GM19351 (cell line): ENCODE measurements around the gene METAP1.
"Not testable (repeated sequence)": the region's sequence is repeated elsewhere in the genome, so short reads cannot be mapped to it uniquely, and the experiment has no call there.

Experiments
- ATAC-seq: cut with Tn5 transposase; IDR thresholded peaks from one replicate; pipeline ENCODE4 v1.9.1; 2021; ENCODE audit warnings: mild to moderate bottlenecking, moderate library complexity; ENCODE audit not compliant: unreplicated experiment

METAP1 gene

DNA sequence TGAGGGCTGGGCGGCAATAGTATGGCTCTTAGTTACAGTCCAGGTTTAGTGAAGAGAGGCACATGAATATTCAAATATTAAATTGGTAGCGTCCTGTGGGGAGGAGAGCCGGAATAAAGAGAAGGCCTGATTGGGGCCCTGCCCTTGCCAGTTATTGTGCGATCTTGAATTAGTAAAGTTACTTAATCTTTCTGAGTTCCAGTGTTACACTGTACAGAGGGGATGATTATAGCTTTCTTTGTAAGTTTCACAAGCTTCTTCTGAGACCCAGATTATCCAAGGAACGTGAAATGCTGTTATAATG, 1.2 kb downstream of the METAP1 start:
- ATAC-seq, result no peak

DNA sequence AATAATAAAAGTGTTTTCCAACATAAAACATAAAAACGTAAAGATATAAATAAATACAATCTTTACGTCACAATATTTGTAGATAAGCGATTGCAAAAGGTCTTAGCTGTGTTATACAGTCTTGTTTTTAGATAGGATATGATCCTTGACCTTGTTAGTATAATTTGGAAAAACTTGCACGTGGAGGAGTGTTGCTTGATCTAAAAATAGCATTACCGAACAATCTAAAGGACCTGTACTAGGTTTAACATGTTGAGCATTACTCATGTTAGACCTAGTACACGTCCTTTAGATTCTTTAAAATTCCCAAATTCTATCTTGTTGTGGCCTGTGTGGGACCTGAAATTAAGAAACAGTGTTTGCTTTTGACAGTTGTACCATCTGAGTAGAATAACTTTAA, 1.6 kb downstream of the METAP1 start:
- ATAC-seq, result no peak

DNA sequence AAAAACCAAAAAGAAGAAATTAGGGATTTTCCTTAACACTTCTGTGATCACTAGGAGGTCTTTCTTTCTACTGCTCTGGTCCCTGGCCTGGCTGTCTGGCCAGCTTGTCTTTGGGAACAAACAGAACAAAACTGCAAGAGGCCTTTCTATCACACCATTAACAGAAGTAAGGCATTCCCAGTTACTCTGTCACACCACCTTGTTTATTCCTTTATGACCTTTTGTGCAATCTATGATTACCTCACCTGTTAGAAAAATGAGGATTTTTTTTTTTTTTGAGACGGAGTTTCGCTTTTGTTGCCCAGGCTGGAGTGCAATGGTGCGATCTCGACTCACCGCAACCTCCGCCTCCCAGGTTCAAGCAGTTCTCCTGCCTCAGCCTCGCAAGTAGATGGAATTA, 3.0 kb downstream of the METAP1 start:
- no peak for ATAC-seq

DNA sequence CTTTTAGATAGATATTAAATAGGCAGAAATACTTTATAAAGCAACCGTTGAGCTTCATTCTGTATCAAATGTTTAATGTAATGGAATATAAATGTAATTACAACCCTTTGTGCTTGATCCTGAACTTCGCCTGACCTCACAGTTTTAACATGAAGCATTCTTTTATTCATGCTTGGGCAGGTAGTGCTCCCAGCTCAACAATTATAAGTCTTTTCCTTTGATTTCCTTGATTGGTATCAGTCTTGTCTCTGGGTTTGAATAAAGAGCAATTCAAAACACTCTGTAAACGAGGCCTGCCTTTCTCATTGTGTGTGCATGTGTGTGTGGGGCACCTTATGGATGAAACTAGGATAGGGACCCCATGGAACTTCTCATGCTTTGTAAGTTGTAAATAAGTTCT, 6.8 kb downstream of the METAP1 start:
- no peak for ATAC-seq

DNA sequence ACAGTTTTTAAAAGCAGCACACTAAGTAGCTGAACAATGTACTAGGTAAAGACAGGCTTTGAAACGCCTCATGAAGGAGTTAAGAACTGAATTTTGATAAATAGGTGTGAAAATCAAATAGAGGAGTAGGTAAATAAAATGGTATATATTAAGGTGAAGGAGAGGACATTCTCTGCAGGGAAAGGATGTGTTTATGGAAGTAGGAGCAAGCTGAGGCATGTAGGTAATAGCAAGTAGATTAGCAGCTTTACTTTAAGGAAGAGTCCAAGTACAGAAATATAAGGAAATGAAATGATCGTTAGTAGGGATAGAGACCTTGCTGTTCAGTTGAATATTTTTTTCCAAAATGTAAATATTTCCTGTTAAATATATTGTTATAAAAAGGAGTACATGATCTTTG, 12.5 kb downstream of the METAP1 start:
- ATAC-seq, result no peak

DNA sequence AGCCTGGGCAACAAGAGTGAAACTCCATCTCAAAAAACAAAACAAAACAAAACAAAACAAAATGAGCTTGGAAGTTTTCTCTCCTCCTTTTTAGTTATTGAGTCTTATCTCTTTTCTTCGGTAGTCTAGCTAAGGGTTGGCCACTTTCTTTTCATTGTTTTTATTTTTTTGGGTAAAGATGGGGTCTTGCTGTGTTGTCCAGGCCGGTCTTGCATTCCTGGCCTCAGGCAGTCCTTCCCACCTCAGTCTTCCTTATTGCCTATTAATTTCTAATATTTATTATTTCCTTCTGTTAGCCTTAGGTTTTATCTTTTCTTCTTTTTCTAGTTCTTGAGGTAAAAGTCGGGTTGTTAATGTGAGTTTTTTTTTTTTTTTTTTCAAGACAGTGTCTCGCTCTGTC, 16.4 kb downstream of the METAP1 start:
- ATAC-seq, result no peak

DNA sequence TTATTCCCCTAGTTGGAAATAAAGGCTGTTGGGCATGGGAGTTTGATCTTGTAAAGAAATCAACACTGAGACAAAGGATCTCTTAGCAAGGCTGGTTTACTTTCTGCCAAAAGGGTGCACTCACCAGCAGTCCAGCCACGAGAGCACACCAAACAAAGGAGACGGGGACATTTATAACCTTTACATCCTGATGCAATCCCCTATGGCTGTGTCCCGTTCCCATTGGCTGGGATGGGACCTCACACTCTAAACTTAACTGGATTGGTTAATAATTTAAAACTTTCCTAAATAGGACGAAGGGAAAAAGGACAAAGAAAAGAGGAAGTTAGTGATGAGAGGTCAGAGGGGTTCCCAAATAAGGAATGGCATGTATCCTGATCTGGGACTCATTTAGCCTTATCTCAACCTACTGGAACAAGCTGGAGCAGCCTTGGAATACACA, 17.9 kb downstream of the METAP1 start:
- ATAC-seq, result no peak

DNA sequence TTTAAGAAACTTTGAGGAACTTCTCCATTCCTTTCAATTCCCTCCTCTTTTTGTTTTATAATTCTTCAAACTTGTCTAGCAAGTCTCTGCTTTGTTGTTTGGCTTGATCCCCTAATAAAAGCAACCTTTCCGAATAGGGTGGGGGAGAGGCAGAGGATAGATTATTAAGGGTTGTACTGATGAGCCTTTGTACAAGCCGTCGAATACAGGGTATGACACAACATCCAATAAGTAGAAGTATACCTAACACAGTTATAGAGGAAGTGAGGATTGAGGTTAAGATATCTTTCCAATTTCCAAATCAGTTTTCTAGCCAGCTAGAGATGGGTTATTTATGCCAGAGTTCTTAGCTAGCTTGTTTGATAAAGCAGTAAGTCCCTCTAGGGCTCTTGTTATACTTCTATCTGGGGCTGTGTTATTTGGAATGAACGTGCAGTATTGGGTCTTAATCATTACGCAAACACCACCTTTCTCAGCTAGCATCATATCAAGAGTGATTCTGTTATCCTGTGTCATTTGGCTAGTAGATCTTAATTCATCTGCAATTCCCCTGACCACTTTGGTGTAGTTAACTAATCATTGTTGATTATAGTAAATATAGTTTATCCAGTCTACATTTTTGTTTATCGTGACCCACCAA, 18.5 kb downstream of the METAP1 start:
- no peak for ATAC-seq

DNA sequence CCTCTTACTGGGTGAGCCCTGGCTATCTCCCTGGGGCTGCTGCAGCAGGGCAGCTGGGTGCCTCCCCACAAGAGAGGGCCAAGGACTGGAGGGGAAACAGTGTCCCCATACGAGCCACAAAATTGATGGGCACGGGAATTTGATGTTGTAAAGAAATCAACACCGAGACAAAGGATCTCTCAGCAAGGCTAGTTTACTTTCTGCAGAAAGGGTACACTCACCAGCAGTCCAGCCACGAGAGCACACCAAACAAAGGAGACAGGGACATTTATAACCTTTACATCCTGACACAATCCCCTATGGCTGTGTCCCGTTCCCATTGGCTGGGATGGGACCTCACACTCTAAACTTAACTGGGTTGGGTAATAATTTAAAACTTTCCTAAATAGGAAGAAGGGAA, 25.9 kb downstream of the METAP1 start:
- no peak for ATAC-seq

DNA sequence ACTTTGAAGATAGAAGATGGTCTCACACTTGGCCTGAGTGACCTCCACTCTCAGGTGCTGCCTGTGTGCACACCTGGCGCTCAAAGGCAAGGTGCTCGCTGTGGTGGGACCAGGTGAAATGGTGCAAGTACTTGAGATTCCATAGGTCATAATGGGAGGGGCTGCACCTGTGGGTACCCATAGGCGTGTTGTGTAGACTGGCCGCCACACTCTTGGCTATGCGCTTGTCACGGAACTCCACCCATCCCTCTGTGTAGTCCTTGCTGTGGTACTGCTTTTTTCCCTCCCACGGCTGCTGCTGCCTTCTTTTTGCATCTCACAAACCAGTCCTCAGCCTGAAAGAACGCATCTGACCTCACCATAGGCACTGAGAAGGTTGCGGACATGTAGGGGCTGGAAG, 27.0 kb downstream of the METAP1 start:
- no peak for ATAC-seq

DNA sequence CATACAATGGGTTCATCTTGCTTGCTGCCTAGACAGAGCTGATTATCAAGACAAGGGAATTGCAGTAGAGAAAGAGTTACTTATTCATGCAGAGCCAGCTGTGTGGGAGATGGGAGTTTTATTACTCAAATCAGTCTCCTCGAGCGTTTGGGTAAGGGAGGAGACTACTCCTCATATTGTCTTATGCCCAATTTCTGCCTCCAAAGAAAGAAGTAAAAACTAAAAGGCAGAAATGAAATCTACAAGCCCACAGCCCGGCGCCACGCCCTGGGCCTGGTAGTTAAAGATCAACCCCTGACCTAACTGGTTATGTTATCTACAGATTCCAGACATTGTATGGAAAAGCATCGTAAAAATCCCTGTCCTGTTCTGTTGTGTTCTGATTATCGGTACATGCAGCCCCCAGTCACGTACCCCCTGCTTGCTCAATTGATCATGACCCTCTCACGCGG, 28.3 kb downstream of the METAP1 start:
- ATAC-seq, result not testable (repeated sequence)

DNA sequence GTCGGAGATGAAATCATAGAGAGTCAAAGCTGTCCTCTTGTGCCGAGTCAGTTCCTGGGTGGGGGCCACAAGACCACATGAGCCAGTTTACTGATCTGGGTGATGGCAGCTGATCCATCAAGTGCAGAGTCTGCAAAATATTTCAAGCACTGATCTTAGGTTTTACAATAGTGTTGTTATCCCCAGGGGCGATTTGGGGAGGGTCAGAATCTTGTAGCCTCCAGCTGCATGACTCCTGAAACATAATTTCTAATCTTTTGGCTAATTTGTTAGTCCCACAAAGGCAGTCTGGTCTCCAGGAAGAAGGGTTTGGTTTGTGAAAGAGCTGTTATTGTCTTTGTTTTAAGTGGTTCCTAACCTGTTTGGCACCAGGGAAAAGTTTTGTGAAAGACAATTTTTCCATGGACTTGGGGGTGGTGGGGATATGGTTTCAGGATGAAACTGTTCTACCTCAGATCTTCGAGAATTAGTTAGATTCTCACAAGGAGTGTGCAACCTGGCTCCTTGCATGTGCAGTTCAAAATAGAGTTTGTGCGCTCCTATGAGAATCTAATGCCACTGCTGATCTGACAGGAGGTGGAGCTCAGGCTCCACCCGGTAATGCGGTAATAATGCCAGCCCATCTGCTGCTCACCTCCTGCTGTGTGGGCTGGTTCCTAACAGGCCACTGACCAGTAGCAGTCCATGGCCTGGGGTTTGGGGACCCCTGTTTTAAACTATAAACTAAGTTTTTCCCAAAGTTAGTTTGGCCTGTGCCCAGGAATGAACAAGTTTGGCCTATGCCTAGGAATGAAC, 29.2 kb downstream of the METAP1 start:
- ATAC-seq, result no peak

DNA sequence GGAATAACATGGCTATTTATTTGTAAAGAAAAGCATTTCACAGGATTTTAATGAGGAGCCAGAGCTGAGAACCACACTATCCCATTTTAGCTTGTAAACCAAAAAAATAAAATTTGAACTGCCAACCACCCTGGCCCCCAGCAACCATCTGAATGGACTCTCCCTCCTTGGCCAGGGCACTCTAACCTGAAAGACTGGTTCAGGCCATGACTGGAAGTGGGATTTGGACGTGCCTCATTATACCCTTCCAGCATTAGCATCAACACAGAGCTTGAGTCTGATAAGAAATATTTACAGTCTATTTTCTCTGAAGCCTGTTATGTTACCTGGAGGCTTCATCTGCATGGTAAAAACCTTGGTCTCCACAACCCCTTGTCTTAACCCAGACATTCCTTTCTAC, 30.0 kb downstream of the METAP1 start:
- no peak for ATAC-seq

DNA sequence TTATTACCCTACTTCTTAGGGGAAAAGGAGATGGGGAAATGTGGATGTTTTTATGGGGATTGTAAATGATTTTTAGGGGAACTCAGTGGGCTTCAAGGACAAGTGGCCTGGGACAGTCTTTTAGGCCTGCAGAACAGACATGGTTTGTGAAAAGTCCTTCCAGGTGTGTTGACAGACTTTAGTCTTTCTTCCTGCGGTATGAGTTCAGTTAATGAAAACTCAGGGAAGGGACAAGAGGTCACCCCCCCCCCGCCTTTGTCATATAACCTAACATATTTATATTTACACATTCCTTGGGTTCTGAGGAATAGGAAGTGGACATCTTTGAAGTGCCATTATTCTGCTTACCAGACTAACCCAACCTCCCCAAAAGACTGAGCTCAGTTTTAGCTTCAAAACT, 31.8 kb downstream of the METAP1 start:
- ATAC-seq, result no peak

DNA sequence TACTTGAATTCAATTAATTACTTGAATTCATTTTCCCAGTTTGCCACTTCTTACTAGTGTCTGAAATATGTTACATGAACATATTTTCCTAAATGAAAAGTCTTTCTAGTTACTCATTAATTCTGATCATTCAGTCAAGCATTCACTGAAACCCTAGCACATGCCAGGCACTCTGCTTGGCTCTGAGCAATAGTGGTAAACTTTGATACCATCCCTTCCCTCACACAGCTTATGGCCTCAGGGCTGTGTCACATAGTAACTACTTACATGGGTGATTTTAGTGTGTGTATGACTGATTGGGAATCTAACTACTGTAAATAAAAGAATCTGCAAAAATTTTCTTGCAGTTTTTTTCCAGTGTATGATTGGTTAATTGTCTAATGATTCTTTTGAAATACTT, 32.7 kb downstream of the METAP1 start:
- ATAC-seq, result no peak

DNA sequence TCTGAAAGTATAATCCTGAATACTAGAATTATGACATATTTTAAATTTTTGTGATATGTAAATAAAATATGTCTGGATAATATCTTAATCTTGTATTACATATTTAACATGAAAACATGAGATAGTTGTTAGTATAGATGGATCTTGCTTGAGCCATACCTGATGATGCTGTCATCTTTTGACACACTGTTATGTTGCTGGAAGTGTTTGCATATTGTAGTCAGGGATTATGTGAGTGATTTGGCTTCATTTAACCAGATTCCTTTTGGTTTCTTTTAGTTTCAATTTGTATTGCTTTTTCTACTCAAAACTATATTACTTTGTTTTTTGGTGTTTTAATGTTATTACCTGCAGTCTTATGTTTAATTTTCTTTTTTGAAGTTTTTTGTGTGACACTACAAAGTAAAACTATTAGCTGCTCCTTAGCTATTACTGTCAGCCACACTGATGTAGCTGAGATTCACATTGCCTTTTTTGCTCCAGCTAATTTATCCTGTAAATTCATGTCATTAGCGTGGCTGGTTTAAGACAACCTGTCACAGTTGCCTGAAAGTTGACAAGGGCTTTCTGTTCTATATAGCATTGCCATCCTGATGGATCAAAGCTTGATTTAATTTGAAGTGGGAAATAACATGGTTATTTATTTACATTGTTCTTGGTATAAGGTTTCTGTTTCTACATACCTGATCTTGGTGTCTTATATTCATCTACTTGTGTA, 33.7 kb downstream of the METAP1 start:
- ATAC-seq, result peak; percentile 55

DNA sequence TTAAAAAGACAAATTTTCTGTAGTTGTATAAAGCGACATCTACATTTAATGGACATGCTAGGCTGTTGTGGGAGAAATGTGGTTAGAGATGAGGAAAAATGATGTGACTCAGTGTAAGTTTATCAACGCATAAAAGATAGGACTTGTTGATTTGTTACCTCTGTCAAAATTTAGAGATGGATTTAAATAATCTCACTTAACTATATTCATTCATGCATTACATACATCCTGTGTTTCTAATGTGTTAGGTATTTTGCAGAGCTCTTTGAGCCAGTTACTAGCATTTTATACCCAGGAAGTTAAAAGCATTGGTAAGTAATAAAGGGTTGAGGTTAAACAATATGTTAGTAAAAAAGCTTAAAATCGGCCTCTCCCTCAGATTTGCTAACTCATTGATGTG, 34.3 kb downstream of the METAP1 start:
- ATAC-seq, result no peak

DNA sequence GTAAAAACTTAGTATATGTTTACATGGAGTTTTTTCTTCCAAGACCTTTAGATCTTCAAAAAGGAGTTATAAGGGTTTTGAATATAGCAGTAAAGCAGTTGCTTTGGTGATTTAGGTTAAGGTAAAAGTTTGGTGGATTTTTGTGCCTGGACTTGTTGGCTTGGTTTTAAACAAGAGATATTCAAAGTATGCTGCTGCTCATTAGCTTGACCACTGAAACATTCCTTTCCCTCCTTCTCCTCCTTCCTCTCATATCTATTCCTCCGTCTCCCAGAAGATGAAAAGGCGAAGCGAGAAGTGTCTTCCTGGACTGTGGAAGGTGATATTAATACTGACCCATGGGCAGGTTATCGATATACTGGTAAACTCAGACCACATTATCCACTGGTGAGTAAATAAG, 38.4 kb downstream of the METAP1 start:
- no peak for ATAC-seq

DNA sequence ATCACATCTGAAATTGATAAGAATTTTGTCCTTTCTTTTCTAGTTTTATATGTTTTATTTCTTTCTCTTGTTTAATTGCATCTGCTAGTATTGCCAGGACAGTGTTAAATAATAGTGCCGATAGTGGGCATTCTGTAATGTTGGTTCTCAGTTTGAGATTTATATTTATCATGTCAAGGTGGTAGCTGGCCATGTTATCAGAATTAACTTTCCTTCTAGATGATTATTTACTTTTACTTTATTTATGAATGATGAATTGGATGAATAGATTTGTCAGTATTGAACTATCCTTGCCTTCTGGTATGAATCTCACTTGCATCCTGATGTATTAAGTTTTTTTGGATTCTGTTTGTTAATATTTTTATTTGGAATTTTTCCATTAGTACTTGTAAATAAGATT, 42.7 kb downstream of the METAP1 start:
- ATAC-seq, result no peak

DNA sequence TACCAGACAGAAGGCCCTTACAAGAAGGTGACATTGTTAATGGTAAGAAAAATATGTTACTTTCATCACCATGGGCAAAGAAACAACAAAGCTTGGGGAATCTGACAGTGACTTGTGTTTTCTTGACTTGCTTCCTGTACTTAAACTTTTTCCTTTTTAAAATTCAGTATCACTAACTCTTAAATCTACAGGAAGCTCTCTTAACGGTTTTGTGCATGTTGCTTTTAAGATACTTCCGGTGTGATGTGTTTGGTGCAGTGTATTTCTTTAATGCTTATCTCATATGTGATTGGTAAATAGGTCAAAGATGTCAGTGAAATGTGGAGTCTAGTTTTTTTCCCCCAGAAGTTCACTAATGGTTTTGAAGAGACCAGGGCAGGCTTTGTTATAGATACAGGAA, 47.8 kb downstream of the METAP1 start:
- ATAC-seq, result no peak

DNA sequence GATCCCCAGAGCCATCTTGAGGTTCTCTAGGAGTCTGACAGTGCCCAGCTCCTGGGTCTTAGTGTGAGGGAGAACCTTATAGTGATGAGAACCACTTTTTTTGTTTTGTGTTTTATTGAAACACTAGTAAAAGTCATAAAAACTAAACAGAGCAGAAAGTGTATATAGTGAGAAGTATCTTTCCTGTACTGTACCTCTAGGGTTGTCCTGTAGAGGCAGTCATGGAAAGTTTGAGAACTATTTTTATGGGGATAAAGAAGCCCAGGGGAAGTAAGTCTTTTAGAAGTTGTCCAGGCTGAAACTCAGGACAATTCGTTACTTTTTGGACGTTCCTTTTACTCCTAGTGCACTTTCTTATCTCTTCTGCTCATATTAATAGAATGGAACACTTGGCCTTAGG, 52.2 kb downstream of the METAP1 start:
- ATAC-seq, result no peak

DNA sequence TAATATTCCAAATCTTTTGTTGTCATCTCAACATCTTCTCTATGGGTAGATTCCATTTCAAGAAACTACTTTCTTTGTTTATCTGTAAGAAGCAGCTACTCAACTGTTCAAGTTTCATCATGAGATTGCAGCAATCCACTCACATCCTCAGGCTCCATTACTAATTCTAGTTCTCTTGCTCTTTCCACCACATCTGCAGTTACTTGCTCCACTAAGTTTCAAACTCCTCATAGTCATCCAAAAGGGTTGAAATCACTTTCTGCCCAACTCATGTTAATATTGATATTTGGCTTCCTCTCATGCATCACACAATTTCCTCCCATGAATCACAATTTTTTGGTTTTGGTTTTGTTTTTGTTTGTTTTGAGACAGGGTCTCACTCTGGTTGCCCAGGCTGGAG, 57.4 kb downstream of the METAP1 start:
- no peak for ATAC-seq
